ENCODE measurements around the gene AKT1. TPM values are rescaled to one million over a fixed set of nuclear protein-coding genes. Genes with fewer than 3 reads are reported as not detected.

Gene AKT1
- total RNA-seq, 3 donors from 2014 or later = 122 to 176 (median 128) TPM

DNA sequence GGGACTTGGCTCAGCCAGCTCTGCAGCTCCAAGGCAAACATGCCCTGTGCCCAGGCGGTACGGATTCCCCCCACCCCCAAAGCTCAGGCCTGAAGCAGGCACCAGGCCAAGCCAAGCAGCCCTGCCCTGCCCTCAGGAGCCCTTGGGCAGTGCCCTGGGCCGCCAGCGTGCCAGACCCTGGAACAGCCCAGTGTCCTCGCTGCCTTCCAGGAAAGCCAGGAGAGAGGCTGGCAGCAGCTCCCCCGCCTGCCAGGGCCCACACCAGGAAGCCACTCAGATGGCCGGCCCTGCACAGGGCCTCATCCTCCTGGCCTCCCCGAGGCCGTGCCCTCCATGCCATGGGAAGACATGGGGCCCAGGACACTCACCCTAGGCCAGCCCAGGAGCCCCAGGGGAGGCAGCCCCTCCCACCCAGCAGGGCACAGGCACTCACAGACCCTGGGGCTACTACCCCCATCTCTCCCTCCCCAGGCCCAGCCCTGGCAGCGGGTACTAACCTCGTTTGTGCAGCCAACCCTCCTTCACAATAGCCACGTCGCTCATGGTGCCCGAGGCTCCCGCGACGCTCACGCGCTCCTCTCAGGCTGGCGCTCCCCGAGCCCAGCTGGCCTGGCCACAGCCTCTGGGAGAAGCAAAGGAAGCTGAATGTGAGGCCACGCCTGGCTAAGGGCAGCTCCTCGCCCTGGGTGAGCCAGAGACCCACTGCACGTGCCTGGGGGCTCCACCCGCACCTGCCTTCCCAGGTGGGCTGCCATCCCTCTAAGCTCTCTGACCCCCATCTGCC lies 3.3 kb downstream of the AKT1 start:
- no peak for DNase-seq
- no peak overlapping the region for H3K4me3 ChIP-seq

GRCh38 chr14:104791425-104791824 lies 4.1 kb downstream of the AKT1 start:
- Histone ChIP-seq H3K4me3 (no peak overlapping the region), H3K4me1 (ENCODE audit: low read depth) (peaks cover 25% of the 10 kb centered on the region), H3K36me3 (ENCODE audit: low read depth) (no peaks in the 10 kb centered on the region), H3K9me3 (no peaks in the 10 kb centered on the region)
- DNase-seq (no peak), ATAC-seq (no peak)
- TF ChIP-seq, protein P1, sequence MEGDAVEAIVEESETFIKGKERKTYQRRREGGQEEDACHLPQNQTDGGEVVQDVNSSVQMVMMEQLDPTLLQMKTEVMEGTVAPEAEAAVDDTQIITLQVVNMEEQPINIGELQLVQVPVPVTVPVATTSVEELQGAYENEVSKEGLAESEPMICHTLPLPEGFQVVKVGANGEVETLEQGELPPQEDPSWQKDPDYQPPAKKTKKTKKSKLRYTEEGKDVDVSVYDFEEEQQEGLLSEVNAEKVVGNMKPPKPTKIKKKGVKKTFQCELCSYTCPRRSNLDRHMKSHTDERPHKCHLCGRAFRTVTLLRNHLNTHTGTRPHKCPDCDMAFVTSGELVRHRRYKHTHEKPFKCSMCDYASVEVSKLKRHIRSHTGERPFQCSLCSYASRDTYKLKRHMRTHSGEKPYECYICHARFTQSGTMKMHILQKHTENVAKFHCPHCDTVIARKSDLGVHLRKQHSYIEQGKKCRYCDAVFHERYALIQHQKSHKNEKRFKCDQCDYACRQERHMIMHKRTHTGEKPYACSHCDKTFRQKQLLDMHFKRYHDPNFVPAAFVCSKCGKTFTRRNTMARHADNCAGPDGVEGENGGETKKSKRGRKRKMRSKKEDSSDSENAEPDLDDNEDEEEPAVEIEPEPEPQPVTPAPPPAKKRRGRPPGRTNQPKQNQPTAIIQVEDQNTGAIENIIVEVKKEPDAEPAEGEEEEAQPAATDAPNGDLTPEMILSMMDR (IDR thresholded peaks at IDR 0.05) = no peak
- intact Hi-C loops (cut with DNase I, micrococcal nuclease) = no loop called here

More for the DNA sequence above, 3.3 kb downstream of the AKT1 start:
- H3K9me3 ChIP-seq = no peaks in the 10 kb centered on the region
- no peak for ATAC-seq
- intact Hi-C loops (cut with DNase I, micrococcal nuclease) = no loop called here
- no peaks in the 10 kb centered on the region for H3K36me3 ChIP-seq (ENCODE audit: low read depth)
- TF ChIP-seq, protein P1 (IDR thresholded peaks at IDR 0.05) = no peak
- H3K4me1 ChIP-seq (ENCODE audit: low read depth) = peaks cover 29% of the 10 kb centered on the region

- Histone ChIP-seq H3K4me1 (ENCODE audit: low read depth) (peaks cover 19% of the 10 kb centered on the region), H3K9me3 (no peaks in the 10 kb centered on the region), H3K4me3 (no peak overlapping the region), H3K36me3 (ENCODE audit: low read depth) (no peaks in the 10 kb centered on the region)
- ATAC-seq (no peak), DNase-seq (no peak)
- intact Hi-C loops (cut with DNase I, micrococcal nuclease) = no loop called here
- TF ChIP-seq, protein P1 (IDR thresholded peaks at IDR 0.05) = no peak
Observed at GRCh38 chr14:104789752-104790743, 5.5 kb downstream of the AKT1 start.

DNA sequence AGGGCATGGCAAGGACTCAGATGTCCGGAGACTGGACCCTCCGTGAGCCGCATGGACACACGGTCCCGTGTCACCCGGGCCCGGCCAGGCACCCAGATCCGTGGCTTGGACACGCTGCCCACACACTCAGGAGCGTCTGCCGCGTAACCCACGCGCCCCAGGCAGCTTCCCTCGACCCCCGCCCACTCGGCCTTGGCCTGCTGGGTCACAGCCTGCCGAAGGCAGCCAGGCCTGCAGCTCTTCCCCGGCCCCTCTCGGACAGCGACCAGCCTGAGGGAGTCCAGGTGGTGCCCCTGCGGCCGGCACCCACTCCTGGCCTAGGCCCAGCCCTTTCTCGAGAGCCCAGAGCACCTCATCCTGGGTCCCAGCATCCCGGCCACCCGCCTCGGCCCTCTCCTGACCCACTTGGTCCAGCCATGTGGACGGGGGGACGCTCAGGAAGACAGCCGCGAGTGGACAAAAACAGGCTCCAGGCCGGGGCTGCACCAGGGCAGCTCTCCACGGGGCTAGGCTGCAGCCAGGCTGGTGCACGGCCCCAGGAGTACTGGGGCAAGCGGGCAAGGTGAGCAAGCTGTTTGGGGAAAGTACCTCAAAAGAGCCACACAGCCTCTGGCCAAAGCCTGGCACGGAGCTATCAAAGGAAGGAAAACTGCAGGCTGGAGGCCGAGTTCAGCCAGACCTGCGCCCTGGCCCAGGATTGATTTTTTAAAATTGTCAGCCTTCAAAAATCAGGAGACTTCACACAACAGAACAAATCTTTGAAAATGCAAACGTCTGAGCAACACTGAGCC lies 6.5 kb downstream of the AKT1 start:
- ATAC-seq (no peak), DNase-seq (no peak)
- intact Hi-C loops (cut with DNase I, micrococcal nuclease) = no loop called here
- TF ChIP-seq, protein P1 (IDR thresholded peaks at IDR 0.05) = no peak
- peaks cover 13% of the 10 kb centered on the region for H3K4me1 ChIP-seq (ENCODE audit: low read depth)
- H3K9me3 ChIP-seq = no peaks in the 10 kb centered on the region
- no peaks in the 10 kb centered on the region for H3K36me3 ChIP-seq (ENCODE audit: low read depth)
- no peak overlapping the region for H3K4me3 ChIP-seq

- no peak for DNase-seq
- Histone ChIP-seq H3K36me3 (ENCODE audit: low read depth) (no peaks in the 10 kb centered on the region), H3K4me1 (ENCODE audit: low read depth) (peaks cover 5% of the 10 kb centered on the region), H3K9me3 (no peaks in the 10 kb centered on the region), H3K4me3 (no peak overlapping the region)
- ATAC-seq = no peak
- intact Hi-C loops (cut with DNase I, micrococcal nuclease) = no loop called here
- TF ChIP-seq, protein P1 (IDR thresholded peaks at IDR 0.05) = no peak
Observed at GRCh38 chr14:104788161-104788818, 7.3 kb downstream of the AKT1 start.
